Naive B cell (primary cell): ENCODE measurements around the gene RNF8. TPM values are rescaled to one million over a fixed set of nuclear protein-coding genes. Genes with fewer than 3 reads are reported as not detected.

Source experiments
- ATAC-seq, 2 donors: fragments of 150-1000 bp; cut with Tn5 transposase; 2 replicates each; pipeline ENCODE4 v1.10.0; 2021; ENCODE audit warnings: low read depth in 2 of 2, mild to moderate bottlenecking in 2 of 2, moderate library complexity in 2 of 2
- DNase-seq: peaks from one replicate; pipeline ENCODE4 v3.0.0; 2022
- H3K27ac Mint-ChIP-seq, 6 donors: one replicate each; pipeline ENCODE4 v1.8.0; 2020 to 2022; ENCODE audit warnings: mild to moderate bottlenecking in 6 of 6, mixed read lengths in 6 of 6, moderate library complexity in 5 of 6, inconsistent platforms in 2 of 6
- H3K27me3 Mint-ChIP-seq, 3 donors: one replicate each; pipeline ENCODE4 v1.8.0; 2021 to 2022; ENCODE audit warnings: mixed read lengths in 3 of 3, mild to moderate bottlenecking in 1 of 3
- H3K36me3 Mint-ChIP-seq, 2 donors: one replicate each; pipeline ENCODE4 v1.8.0; 2020 to 2022; ENCODE audit warnings: mixed read lengths in 2 of 2, inconsistent platforms in 1 of 2, mild to moderate bottlenecking in 1 of 2
- H3K4me1 Mint-ChIP-seq, 3 donors: one replicate each; pipeline ENCODE4 v1.8.0; 2020 to 2022; ENCODE audit warnings: mixed read lengths in 3 of 3, inconsistent platforms in 1 of 3, mild to moderate bottlenecking in 1 of 3, moderate library complexity in 1 of 3
- H3K4me3 Mint-ChIP-seq, 8 donors: one replicate each; pipeline ENCODE4 v1.8.0; 2020 to 2022; ENCODE audit warnings: mild to moderate bottlenecking in 8 of 8, mixed read lengths in 8 of 8, moderate library complexity in 8 of 8, inconsistent platforms in 2 of 8
- H3K9me3 Mint-ChIP-seq, 7 donors: one replicate each; pipeline ENCODE4 v1.8.0; 2020 to 2022; ENCODE audit warnings: mixed read lengths in 7 of 7, mild to moderate bottlenecking in 5 of 7, inconsistent platforms in 2 of 7, moderate library complexity in 1 of 7
- polyA plus RNA-seq, 6 donors: library from polyadenylated mRNA; unstranded; fragments of 300-500 nt; fragmentation: Illumina TruSeq; gene quantifications; one replicate each; pipeline ENCODE4 v1.2.3, GENCODE V29; 2021; ENCODE audit warnings: low read depth in 6 of 6

RNF8 gene
- polyA plus RNA-seq, 6 donors from 2014 or later = 9.7 to 15.4 (median 12.1) TPM

DNA sequence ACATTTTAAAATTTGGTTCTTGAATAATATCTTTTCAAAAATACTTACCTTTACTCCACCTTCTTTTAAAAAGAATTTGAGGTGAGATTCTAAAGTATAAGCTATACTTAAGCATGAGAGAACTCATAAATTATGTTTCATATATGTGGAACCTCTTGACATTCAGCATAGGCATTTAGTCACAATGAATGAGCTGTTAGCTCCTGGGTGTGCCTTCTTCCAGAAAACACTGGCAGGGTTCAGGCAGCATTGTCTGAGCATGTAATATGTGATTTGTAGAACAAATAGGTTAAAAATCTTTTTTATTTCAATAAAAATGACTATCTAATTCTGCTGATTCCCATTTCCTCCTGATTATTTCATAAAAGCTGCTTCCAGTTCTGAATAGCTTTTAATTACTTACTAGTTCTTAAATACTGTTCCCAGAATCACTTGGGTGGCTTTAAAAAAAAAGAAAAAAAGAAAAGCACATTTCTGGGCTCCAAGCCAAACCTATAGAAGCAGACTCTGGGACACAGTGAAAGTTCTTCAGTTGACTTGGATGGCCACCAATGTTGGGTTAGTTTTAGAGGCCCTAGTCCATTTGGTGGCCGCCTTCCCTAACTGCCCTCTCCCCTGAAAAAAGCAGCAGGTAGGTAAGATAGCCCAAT is 20.2 kb downstream of the RNF8 start:
- Mint-ChIP-seq H3K36me3 (peaks cover 20 to 22% of the 10 kb centered on the region in 2 donors), H3K4me1 (peaks cover 35 to 47% (median 42%) of the 10 kb centered on the region in 3 donors), H3K27ac (no peak overlapping the region), H3K27me3 (no peaks in the 10 kb centered on the region), H3K4me3 (no peak overlapping the region), H3K9me3 (no peaks in the 10 kb centered on the region)
- DNase-seq (no peak), ATAC-seq (no peak)

DNA sequence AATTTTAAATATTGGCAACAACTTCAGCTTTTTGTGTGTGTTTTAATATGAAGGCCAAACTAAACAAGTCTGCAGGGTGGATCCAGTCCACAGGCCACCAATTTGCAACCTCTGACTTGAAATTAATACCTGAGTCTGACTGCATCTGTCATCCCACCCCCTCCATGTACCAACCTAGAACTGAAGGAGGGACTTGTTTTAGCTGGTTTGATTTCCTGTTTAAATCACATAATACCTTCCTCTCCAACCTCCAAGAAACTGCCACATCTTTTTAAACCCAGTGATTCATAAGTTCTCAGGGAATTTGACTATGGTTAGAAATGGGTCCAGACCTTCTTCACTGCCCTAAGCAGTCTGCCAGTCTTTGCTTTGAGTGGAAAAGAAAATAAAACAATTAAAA is 21.6 kb downstream of the RNF8 start:
- peak overlapping the region in 3 of 8 donors; percentile 5 to 47 (median 36) for H3K4me3 Mint-ChIP-seq
- H3K36me3 Mint-ChIP-seq = peaks cover 14 to 16% of the 10 kb centered on the region in 2 donors
- ATAC-seq (no peak), DNase-seq (no peak)
- H3K4me1 Mint-ChIP-seq = peaks cover 31 to 43% (median 40%) of the 10 kb centered on the region in 3 donors
- H3K27me3 Mint-ChIP-seq = no peaks in the 10 kb centered on the region
- peak overlapping the region; percentile 49 to 96 (median 84) for H3K27ac Mint-ChIP-seq
- no peaks in the 10 kb centered on the region for H3K9me3 Mint-ChIP-seq

- DNase-seq (peak; percentile 33), ATAC-seq (peak; percentile 87 to 89)
- peak overlapping the region in 6 of 8 donors; percentile 10 to 82 (median 36) for H3K4me3 Mint-ChIP-seq
- H3K36me3 Mint-ChIP-seq = peaks cover 12 to 13% of the 10 kb centered on the region in 2 donors
- H3K27ac Mint-ChIP-seq = peak overlapping the region in 5 of 6 donors; percentile 49 to 96 (median 84)
- no peaks in the 10 kb centered on the region for H3K9me3 Mint-ChIP-seq
- H3K4me1 Mint-ChIP-seq = peaks cover 30 to 46% (median 40%) of the 10 kb centered on the region in 3 donors
- no peaks in the 10 kb centered on the region for H3K27me3 Mint-ChIP-seq
Measured at GRCh38 chr6:37376078-37376743, 22.4 kb downstream of the RNF8 start.

- H3K27ac Mint-ChIP-seq = peak overlapping the region in 1 of 6 donors; percentile 18
- no peak overlapping the region for H3K4me3 Mint-ChIP-seq
- no peaks in the 10 kb centered on the region for H3K27me3 Mint-ChIP-seq
- H3K9me3 Mint-ChIP-seq = no peaks in the 10 kb centered on the region
- DNase-seq (peak; percentile 42), ATAC-seq (peak; percentile 57 to 70)
- peaks cover 16 to 23% of the 10 kb centered on the region in 2 donors for H3K36me3 Mint-ChIP-seq
- peaks cover 13 to 24% (median 16%) of the 10 kb centered on the region in 3 donors for H3K4me1 Mint-ChIP-seq
Measured at GRCh38 chr6:37381579-37381978, 27.8 kb downstream of the RNF8 start.

DNA sequence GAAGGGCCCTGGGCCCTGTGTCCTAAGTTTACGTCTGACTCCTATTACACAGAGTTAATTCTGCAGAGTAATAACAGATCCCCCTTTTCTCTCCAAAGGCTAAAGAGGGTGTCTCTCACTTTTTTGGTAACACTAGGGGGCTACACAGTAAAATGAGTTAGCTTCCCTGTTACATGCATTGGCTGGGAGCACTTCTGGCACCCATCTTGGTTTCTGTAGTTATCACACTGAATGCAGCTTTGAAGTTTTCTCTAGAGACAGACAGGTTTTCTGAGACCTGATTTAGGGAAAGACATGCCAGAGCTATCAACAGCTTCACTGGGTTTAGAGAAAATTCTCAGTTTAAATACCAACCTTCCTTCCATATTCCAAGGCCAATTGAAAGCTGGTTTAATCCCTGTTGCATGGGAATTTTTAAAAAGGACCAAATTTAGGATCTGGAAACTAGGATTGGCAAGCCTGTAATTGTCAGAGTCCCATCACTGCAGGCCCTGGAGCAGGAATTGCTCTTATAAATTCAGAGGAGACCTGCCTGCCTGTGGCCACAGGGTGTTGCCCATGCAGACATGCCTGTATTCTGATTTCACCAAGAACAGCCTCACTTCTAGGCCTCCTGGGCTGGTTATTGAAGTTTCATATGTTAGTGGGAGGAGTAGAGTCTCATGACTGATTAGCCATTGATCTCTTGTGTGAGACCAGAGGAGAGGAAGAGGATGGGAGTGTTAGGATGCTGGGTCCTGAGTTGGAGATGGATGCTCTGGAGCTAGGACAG is 29.4 kb downstream of the RNF8 start:
- Mint-ChIP-seq H3K4me1 (peaks cover 10 to 12% (median 11%) of the 10 kb centered on the region in 3 donors), H3K4me3 (no peak overlapping the region), H3K27me3 (no peaks in the 10 kb centered on the region), H3K36me3 (peaks cover 16 to 23% of the 10 kb centered on the region in 2 donors), H3K27ac (no peak overlapping the region), H3K9me3 (no peaks in the 10 kb centered on the region)
- no peak for ATAC-seq
- no peak for DNase-seq

DNA sequence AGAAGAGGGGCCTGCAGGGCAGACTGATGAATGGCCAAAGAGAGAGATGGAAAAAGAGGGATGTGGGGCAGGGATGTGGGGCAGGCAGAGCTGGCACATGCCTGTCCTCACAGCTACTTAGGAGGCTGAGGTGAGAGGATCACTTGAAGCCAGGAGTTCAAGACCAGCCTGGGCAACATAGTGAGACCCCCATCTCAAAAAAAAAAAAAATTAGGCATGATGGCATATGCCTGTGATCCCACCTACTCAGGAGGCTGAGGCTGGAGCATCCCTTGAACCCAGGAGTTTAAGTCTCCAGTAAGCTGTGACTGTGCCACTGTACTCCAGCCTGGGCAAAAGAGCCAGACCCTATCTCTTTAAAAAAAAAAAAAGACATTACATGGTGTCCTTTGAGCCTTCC is 34.8 kb downstream of the RNF8 start:
- Mint-ChIP-seq H3K36me3 (peaks cover 0 to 4% of the 10 kb centered on the region in 2 donors), H3K9me3 (no peaks in the 10 kb centered on the region)

DNA sequence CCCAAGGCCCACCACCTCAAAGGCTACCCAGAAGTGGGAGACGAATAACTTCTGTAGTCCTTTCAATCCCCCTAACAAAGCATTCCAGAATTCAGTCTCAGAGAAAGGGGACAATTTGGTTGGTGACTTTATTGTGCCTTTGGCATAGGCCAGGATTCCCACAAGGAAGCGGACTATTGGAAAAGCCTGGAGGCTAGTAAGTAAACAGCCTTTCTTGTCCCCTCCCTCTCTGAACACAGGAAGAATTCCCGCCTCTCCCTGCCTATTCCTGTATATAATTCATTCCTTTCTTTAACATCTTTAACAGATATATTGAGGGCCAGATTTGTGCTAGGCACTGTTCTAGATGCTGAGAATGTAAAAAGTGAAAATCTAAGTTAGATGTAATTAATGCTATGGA is 36.1 kb downstream of the RNF8 start:
- Mint-ChIP-seq H3K4me3 (no peak overlapping the region), H3K4me1 (no peaks in the 10 kb centered on the region), H3K9me3 (no peaks in the 10 kb centered on the region), H3K36me3 (peaks cover 0 to 9% of the 10 kb centered on the region in 2 donors), H3K27ac (no peak overlapping the region), H3K27me3 (no peaks in the 10 kb centered on the region)
- no peak for ATAC-seq
- DNase-seq = no peak

More for the DNA sequence above, 34.8 kb downstream of the RNF8 start:
- Mint-ChIP-seq H3K4me3 (no peak overlapping the region), H3K4me1 (no peaks in the 10 kb centered on the region), H3K27ac (no peak overlapping the region), H3K27me3 (no peaks in the 10 kb centered on the region)
- ATAC-seq (no peak), DNase-seq (no peak)

DNA sequence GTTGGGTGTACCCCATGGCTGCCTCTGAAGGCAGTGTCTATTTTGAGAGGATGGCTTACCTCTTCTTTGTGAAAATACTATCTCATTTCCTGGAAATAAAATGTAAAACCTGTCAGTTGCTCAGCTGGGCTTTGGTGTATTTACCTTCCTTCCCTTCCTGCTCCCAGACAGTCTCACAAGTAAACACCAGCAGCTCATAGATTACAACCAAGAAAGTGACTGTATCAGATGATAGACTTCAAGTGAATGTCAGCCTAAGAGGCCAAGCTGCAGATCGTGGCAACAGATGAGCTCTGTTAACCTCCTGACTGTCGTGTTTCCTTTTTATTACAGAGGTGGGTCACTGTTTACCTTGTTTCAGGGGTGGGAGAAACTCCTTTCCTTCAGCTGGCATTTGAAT is 37.3 kb downstream of the RNF8 start:
- Mint-ChIP-seq H3K27me3 (no peaks in the 10 kb centered on the region), H3K36me3 (peaks cover 0 to 14% of the 10 kb centered on the region in 2 donors), H3K4me3 (no peak overlapping the region), H3K27ac (peak overlapping the region in 1 of 6 donors; percentile 19), H3K4me1 (no peaks in the 10 kb centered on the region), H3K9me3 (no peaks in the 10 kb centered on the region)
- no peak for DNase-seq
- ATAC-seq = no peak

GRCh38 chr6:37392821-37393220 is 39.0 kb downstream of the RNF8 start:
- Mint-ChIP-seq H3K4me1 (no peaks in the 10 kb centered on the region), H3K4me3 (no peak overlapping the region), H3K9me3 (no peaks in the 10 kb centered on the region), H3K27me3 (peaks cover 0 to 4% (median 0%) of the 10 kb centered on the region in 3 donors), H3K36me3 (peaks cover 0 to 10% of the 10 kb centered on the region in 2 donors), H3K27ac (no peak overlapping the region)
- ATAC-seq (no peak), DNase-seq (no peak)

GRCh38 chr6:37393381-37393929 is 39.7 kb downstream of the RNF8 start:
- DNase-seq (no peak), ATAC-seq (no peak)
- H3K9me3 Mint-ChIP-seq = no peaks in the 10 kb centered on the region
- H3K4me3 Mint-ChIP-seq = no peak overlapping the region
- H3K27me3 Mint-ChIP-seq = peaks cover 0 to 10% (median 0%) of the 10 kb centered on the region in 3 donors
- H3K4me1 Mint-ChIP-seq = no peaks in the 10 kb centered on the region
- peak overlapping the region in 2 of 6 donors; percentile 5 to 69 for H3K27ac Mint-ChIP-seq
- peaks cover 0 to 10% of the 10 kb centered on the region in 2 donors for H3K36me3 Mint-ChIP-seq

- Mint-ChIP-seq H3K9me3 (no peaks in the 10 kb centered on the region), H3K36me3 (peaks cover 0 to 10% of the 10 kb centered on the region in 2 donors), H3K4me1 (no peaks in the 10 kb centered on the region), H3K4me3 (no peak overlapping the region), H3K27ac (peak overlapping the region in 1 of 6 donors; percentile 15), H3K27me3 (peaks cover 0 to 24% (median 6%) of the 10 kb centered on the region in 3 donors)
- DNase-seq (no peak), ATAC-seq (no peak)
Measured at GRCh38 chr6:37396571-37397180, 42.9 kb downstream of the RNF8 start.

GRCh38 chr6:37399131-37399530 is 45.3 kb downstream of the RNF8 start:
- H3K27me3 Mint-ChIP-seq = peaks cover 0 to 24% (median 6%) of the 10 kb centered on the region in 3 donors
- no peak overlapping the region for H3K27ac Mint-ChIP-seq
- H3K36me3 Mint-ChIP-seq = peaks cover 0 to 10% of the 10 kb centered on the region in 2 donors
- no peaks in the 10 kb centered on the region for H3K4me1 Mint-ChIP-seq
- ATAC-seq (no peak), DNase-seq (no peak)
- H3K9me3 Mint-ChIP-seq = no peaks in the 10 kb centered on the region
- H3K4me3 Mint-ChIP-seq = peak overlapping the region in 1 of 8 donors; percentile 53
